B cell (primary cell): ENCODE data around the gene PLEKHG4B.

Experiments
- EZH2 ChIP-seq: IDR thresholded peaks from 2 replicates; pipeline ENCODE4 v1.6.1; 2012; ENCODE audit warnings: borderline replicate concordance, low read depth, mild to moderate bottlenecking, moderate library complexity, low read length; ENCODE audit not compliant: insufficient read depth, poor library complexity, severe bottlenecking
- TF ChIP-seq, protein P1 (sequence below): fragments of 200-600 bp; IDR thresholded peaks from one replicate; pipeline ENCODE4 v1.8.0; 2022; ENCODE audit warnings: antibody characterized with exemption, mild to moderate bottlenecking

DNA sequence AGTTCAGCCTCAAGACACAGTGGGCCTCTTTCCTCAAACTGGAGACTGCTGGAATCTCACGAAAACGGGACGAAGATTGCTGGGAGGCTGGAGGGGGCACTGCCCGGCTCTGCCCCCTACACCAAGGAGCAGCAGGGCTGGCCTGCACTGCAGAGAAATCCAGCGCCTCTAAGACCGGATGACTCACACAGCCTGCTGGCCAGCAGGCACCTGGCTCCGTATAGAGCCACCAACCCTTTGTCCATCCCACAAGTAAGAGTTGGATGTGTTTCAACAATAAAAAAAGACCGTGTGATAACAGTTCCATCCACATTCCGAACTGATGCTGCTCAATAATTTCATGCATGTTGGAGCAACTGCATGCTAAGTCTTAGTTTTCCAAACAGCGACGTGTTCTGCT is 114.4 kb downstream of the PLEKHG4B start:
- TF ChIP-seq, protein P1, sequence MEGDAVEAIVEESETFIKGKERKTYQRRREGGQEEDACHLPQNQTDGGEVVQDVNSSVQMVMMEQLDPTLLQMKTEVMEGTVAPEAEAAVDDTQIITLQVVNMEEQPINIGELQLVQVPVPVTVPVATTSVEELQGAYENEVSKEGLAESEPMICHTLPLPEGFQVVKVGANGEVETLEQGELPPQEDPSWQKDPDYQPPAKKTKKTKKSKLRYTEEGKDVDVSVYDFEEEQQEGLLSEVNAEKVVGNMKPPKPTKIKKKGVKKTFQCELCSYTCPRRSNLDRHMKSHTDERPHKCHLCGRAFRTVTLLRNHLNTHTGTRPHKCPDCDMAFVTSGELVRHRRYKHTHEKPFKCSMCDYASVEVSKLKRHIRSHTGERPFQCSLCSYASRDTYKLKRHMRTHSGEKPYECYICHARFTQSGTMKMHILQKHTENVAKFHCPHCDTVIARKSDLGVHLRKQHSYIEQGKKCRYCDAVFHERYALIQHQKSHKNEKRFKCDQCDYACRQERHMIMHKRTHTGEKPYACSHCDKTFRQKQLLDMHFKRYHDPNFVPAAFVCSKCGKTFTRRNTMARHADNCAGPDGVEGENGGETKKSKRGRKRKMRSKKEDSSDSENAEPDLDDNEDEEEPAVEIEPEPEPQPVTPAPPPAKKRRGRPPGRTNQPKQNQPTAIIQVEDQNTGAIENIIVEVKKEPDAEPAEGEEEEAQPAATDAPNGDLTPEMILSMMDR, result no peak
- no peak for TF ChIP-seq EZH2
